Dermis blood vessel endothelial cell (primary cell): Measurements from ENCODE around the gene GTF2A1. TPM values are rescaled to one million over a fixed set of nuclear protein-coding genes. Genes with fewer than 3 reads are reported as not detected.
"Not testable (repeated sequence)": the region's sequence is repeated elsewhere in the genome, so short reads cannot be mapped to it uniquely, and the experiment has no call there.

Experiments used
- DNase-seq: peaks from one replicate; pipeline ENCODE4 v3.0.0; 2010
- total RNA-seq: library from RNA; depleted of rRNA; stranded (reverse); fragments of >200 nt; gene quantifications from 2 replicates; pipeline ENCODE4 v1.2.3, GENCODE V29; 2014

GTF2A1 gene
- total RNA-seq, 1 donor from 2014 or later: 31.7 TPM

- no peak for DNase-seq
These were observed 10.8 kb upstream of the GTF2A1 start for GRCh38 chr14:81231540-81231939.

GRCh38 chr14:81224222-81224621, 3.5 kb upstream of the GTF2A1 start:
- DNase-seq: no peak

- DNase-seq: not testable (repeated sequence)
These were observed 3.0 kb upstream of the GTF2A1 start for GRCh38 chr14:81223788-81224187.

GRCh38 chr14:81222691-81223090, 1.9 kb upstream of the GTF2A1 start:
- no peak for DNase-seq

- peak; percentile 2 for DNase-seq
These were observed 1.4 kb upstream of the GTF2A1 start for GRCh38 chr14:81222126-81222525.

- DNase-seq: no peak
These were observed 882 bp upstream of the GTF2A1 start for GRCh38 chr14:81221579-81222102.

- DNase-seq: no peak
These were observed 254 bp downstream of the GTF2A1 start for GRCh38 chr14:81220580-81220829.

GRCh38 chr14:81219759-81220579, 790 bp downstream of the GTF2A1 start:
- peak; percentile 45 for DNase-seq

- DNase-seq: peak; percentile 98
These were observed 1.5 kb downstream of the GTF2A1 start for GRCh38 chr14:81219210-81219758.

GRCh38 chr14:81211844-81212243, 8.9 kb downstream of the GTF2A1 start:
- peak; percentile 54 for DNase-seq

- no peak for DNase-seq
These were observed 11.5 kb downstream of the GTF2A1 start for GRCh38 chr14:81209167-81209836.

- DNase-seq: no peak
These were observed 12.3 kb downstream of the GTF2A1 start for GRCh38 chr14:81208489-81208888.

- DNase-seq: peak; percentile 23
These were observed 14.6 kb downstream of the GTF2A1 start for GRCh38 chr14:81206115-81206514.

- DNase-seq: no peak
These were observed 15.1 kb downstream of the GTF2A1 start for GRCh38 chr14:81205639-81206038.

- no peak for DNase-seq
These were observed 20.7 kb downstream of the GTF2A1 start for GRCh38 chr14:81200054-81200453.

GRCh38 chr14:81199084-81199483, 21.7 kb downstream of the GTF2A1 start:
- no peak for DNase-seq

GRCh38 chr14:81198651-81199050, 22.1 kb downstream of the GTF2A1 start:
- DNase-seq: no peak

- no peak for DNase-seq
These were observed 26.7 kb downstream of the GTF2A1 start for GRCh38 chr14:81193924-81194633.

GRCh38 chr14:81192594-81192993, 28.2 kb downstream of the GTF2A1 start:
- no peak for DNase-seq

- no peak for DNase-seq
These were observed 32.8 kb downstream of the GTF2A1 start for GRCh38 chr14:81187832-81188522.

GRCh38 chr14:81179631-81180030, 41.1 kb downstream of the GTF2A1 start:
- no peak for DNase-seq

- DNase-seq: no peak
These were observed 42.7 kb downstream of the GTF2A1 start for GRCh38 chr14:81178063-81178462.

- DNase-seq: no peak
These were observed 43.5 kb downstream of the GTF2A1 start for GRCh38 chr14:81177225-81177624.
